Parathyroid adenoma (tissue), 2 donors: ENCODE measurements around the gene ZNF618.

Experiments
- H2AFZ ChIP-seq: fragments of 300-600 bp; sonication (generic); one replicate; pipeline ENCODE4 v1.7.0; 2017; ENCODE audit warnings: antibody characterized with exemption, mild to moderate bottlenecking
- H3K27ac ChIP-seq: fragments of 300-600 bp; sonication (generic); one replicate; pipeline ENCODE4 v1.7.0; 2017
- H3K27me3 ChIP-seq: fragments of 300-600 bp; sonication (generic); one replicate; pipeline ENCODE4 v1.7.0; 2017; ENCODE audit warnings: low read length; ENCODE audit not compliant: control insufficient read depth, insufficient read depth
- H3K36me3 ChIP-seq: fragments of 300-600 bp; sonication (generic); one replicate; pipeline ENCODE4 v1.7.0; 2017; ENCODE audit warnings: low read length; ENCODE audit not compliant: control insufficient read depth, insufficient read depth
- H3K4me1 ChIP-seq: fragments of 300-600 bp; sonication (generic); one replicate; pipeline ENCODE4 v1.7.0; 2017; ENCODE audit warnings: control low read depth
- H3K4me2 ChIP-seq: fragments of 300-600 bp; sonication (generic); one replicate; pipeline ENCODE4 v1.7.0; 2017; ENCODE audit warnings: low read length
- H3K4me3 ChIP-seq: fragments of 300-600 bp; sonication (generic); one replicate; pipeline ENCODE4 v1.7.0; 2017; ENCODE audit warnings: low read depth, low read length
- H3K79me2 ChIP-seq: fragments of 300-600 bp; sonication (generic); one replicate; pipeline ENCODE4 v1.7.0; 2017; ENCODE audit warnings: control low read depth
- H3K9ac ChIP-seq: fragments of 300-600 bp; sonication (generic); one replicate; pipeline ENCODE4 v1.7.0; 2017; ENCODE audit warnings: mild to moderate bottlenecking
- H3K9me3 ChIP-seq: fragments of 300-600 bp; sonication (generic); one replicate; pipeline ENCODE4 v1.7.0; 2017; ENCODE audit warnings: low read length; ENCODE audit not compliant: control insufficient read depth
- CTCF ChIP-seq: fragments of 300-600 bp; sonication (generic); IDR thresholded peaks from one replicate; pipeline ENCODE4 v1.7.0; 2017; ENCODE audit warnings: antibody characterized with exemption, mild to moderate bottlenecking
- donor health status: primary hyperparathyroidism.

ZNF618 gene

GRCh38 chr9:113903514-113904077, 27.5 kb downstream of the ZNF618 start:
- Histone ChIP-seq H3K4me3 (no peak overlapping the region), H3K27ac (no peak overlapping the region), H3K4me2 (no peak overlapping the region), H3K4me1 (no peaks in the 10 kb centered on the region), H3K9me3 (no peaks in the 10 kb centered on the region), H3K27me3 (no peaks in the 10 kb centered on the region), H3K79me2 (peaks cover 9% of the 10 kb centered on the region), H3K36me3 (no peaks in the 10 kb centered on the region), H3K9ac (no peak overlapping the region), H2AFZ (no peak overlapping the region)
- TF ChIP-seq CTCF, result no peak

- H3K27ac ChIP-seq, result no peak overlapping the region
- H3K4me3 ChIP-seq, result no peak overlapping the region
- no peak for TF ChIP-seq CTCF
- no peak overlapping the region for H2AFZ ChIP-seq
- H3K9me3 ChIP-seq, result no peaks in the 10 kb centered on the region
- H3K4me1 ChIP-seq, result no peaks in the 10 kb centered on the region
- no peak overlapping the region for H3K4me2 ChIP-seq
- no peaks in the 10 kb centered on the region for H3K36me3 ChIP-seq
- H3K79me2 ChIP-seq, result peaks cover 6% of the 10 kb centered on the region
- H3K9ac ChIP-seq, result no peak overlapping the region
- no peaks in the 10 kb centered on the region for H3K27me3 ChIP-seq
Observed at GRCh38 chr9:113906411-113907110, 30.5 kb downstream of the ZNF618 start.

GRCh38 chr9:113907282-113907681, 31.2 kb downstream of the ZNF618 start:
- no peaks in the 10 kb centered on the region for H3K9me3 ChIP-seq
- no peaks in the 10 kb centered on the region for H3K4me1 ChIP-seq
- no peaks in the 10 kb centered on the region for H3K36me3 ChIP-seq
- H3K27me3 ChIP-seq, result no peaks in the 10 kb centered on the region
- H3K4me2 ChIP-seq, result no peak overlapping the region
- TF ChIP-seq CTCF, result no peak
- H3K9ac ChIP-seq, result no peak overlapping the region
- H3K27ac ChIP-seq, result no peak overlapping the region
- no peak overlapping the region for H2AFZ ChIP-seq
- H3K4me3 ChIP-seq, result no peak overlapping the region
- peaks cover 6% of the 10 kb centered on the region for H3K79me2 ChIP-seq

- H3K27me3 ChIP-seq, result no peaks in the 10 kb centered on the region
- peaks cover 6% of the 10 kb centered on the region for H3K79me2 ChIP-seq
- H3K36me3 ChIP-seq, result no peaks in the 10 kb centered on the region
- H3K4me1 ChIP-seq, result no peaks in the 10 kb centered on the region
- H3K4me2 ChIP-seq, result no peak overlapping the region
- no peaks in the 10 kb centered on the region for H3K9me3 ChIP-seq
- H3K9ac ChIP-seq, result no peak overlapping the region
- H3K4me3 ChIP-seq, result no peak overlapping the region
- TF ChIP-seq CTCF, result no peak
- H2AFZ ChIP-seq, result no peak overlapping the region
- no peak overlapping the region for H3K27ac ChIP-seq
Observed at GRCh38 chr9:113909421-113909820, 33.3 kb downstream of the ZNF618 start.
